Right lobe of liver (tissue), 6 donors: Measurements from ENCODE around the gene WWC1. TPM values are rescaled to one million over a fixed set of nuclear protein-coding genes. Genes with fewer than 3 reads are reported as not detected.
A peak's percentile ranks its signal among the peaks of the same experiment; 100 is the strongest.

Experiments
- ATAC-seq, 4 donors: fragments of 200-7000 bp; cut with Tn5 transposase; one replicate each; pipeline ENCODE4 v1.9.1; 2020; ENCODE audit warnings: mild to moderate bottlenecking in 4 of 4, moderate library complexity in 4 of 4
- DNase-seq, 3 donors: peaks; one replicate each; pipeline ENCODE4 v3.0.0-alpha.2; 2020
- H3K27ac ChIP-seq, 3 donors: fragments of 200-600 bp; one replicate each; pipeline ENCODE4 v1.8.0; 2022
- H3K27me3 ChIP-seq, 2 donors: fragments of 200-600 bp; one replicate each; pipeline ENCODE4 v1.8.0; 2022
- H3K36me3 ChIP-seq, 4 donors: fragments of 200-600 bp; sonication (generic) in 1 of 4; one replicate each; pipeline versions ENCODE4 v1.5.1 to v1.8.0; 2017 to 2022; ENCODE audit warnings: control low read depth in 1 of 4
- H3K4me1 ChIP-seq, 4 donors: fragments of 200-600 bp; sonication (generic) in 1 of 4; one replicate each; pipeline versions ENCODE4 v1.5.1 to v1.8.0; 2017 to 2022; ENCODE audit warnings: control low read depth in 1 of 4
- H3K4me3 ChIP-seq, 3 donors: fragments of 200-600 bp; one replicate each; pipeline ENCODE4 v1.8.0; 2022
- H3K9me3 ChIP-seq, 4 donors: fragments of 200-600 bp; sonication (generic) in 1 of 4; one replicate each; pipeline versions ENCODE4 v1.5.1 to v1.8.0; 2017 to 2022; ENCODE audit warnings: control low read depth in 1 of 4
- POLR2A ChIP-seq: fragments of 450-650 bp; IDR thresholded peaks from one replicate; pipeline ENCODE4 v1.6.1; 2017; ENCODE audit warnings: antibody characterized with exemption, mild to moderate bottlenecking
- WGBS: methylation state at CpG from one replicate; pipeline ENCODE4 v1.1.6; 2018; ENCODE audit warnings: low coverage, low lambda C conversion rate; ENCODE audit not compliant: insufficient coverage; ENCODE audit errors: missing lambda C conversion rate; 5-methylcytosine and 5-hydroxymethylcytosine counted together
- intact Hi-C, 2 donors: fragments of 100-400 bp; cut with DNase I; formaldehyde crosslinking; loops; one replicate each; pipeline versions ENCODE4 v1.11.2 to v1.14.1; 2022
- total RNA-seq, 6 experiments: library from RNA; depleted of rRNA in 2 of 6; stranded (reverse); fragments of >200 nt in 2 of 6; fragmentation: NEBNext Ultra II Directional in 3 of 6; extraction: Animal tissue kit (Norgen Biotek cat#: 25700) in 3 of 6; gene quantifications; one replicate each; pipeline versions ENCODE4 v1.1.0 to v1.2.4, GENCODE V29; 2016 to 2023
- TF ChIP-seq, protein P1 (sequence below), 4 donors: fragments of 200-600 bp in 3 of 4; fragments of 450-650 bp in 1 of 4; IDR thresholded peaks; one replicate each; pipeline versions ENCODE4 v1.5.1 to v1.8.0; 2016 to 2022; ENCODE audit warnings: antibody characterized with exemption in 4 of 4, mild to moderate bottlenecking in 2 of 4
- donor health status: DM: no; HTN: yes; CAD: no.
- donor health status: DM: no; HTN: no; CAD: no.
- donor health status: DM: no; HTN: no; CAD: no.
- donor health status: DM: no; HTN: yes; CAD: no.
- donor health status: DM: no; HTN: yes; CAD: no.

Gene WWC1
- total RNA-seq, 6 experiments from 2014 or later = 9.6 to 74.4 (median 23.5) TPM

DNA sequence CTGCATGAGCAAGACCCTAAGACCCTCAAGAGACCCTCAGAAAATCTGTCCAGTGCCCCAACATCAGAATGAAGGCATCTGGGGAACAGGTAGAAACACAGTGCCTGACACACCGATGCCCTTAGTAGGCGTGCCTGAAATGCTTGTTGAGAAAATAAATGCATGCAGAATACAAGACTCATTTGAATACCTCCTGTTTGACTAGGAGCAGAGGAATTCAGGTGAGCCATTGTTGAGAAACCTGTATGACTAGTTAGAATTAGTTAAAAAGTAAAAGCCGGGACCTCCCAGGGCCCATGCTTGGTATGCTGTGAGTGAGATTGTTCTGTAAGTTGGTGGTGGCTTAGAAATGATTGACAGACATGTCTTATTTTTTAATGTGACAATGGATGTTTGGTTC is 55.0 kb downstream of the WWC1 start:
- Histone ChIP-seq H3K36me3 (no peaks in the 10 kb centered on the region), H3K27ac (no peak overlapping the region), H3K4me1 (peaks cover 0 to 10% (median 0%) of the 10 kb centered on the region in 4 donors), H3K9me3 (no peaks in the 10 kb centered on the region), H3K4me3 (no peak overlapping the region), H3K27me3 (no peaks in the 10 kb centered on the region)
- no CpG with 5 or more reads among the region's 3 CpGs for WGBS
- ATAC-seq = peak in 1 of 4 donors; percentile 42
- no peak for DNase-seq
- intact Hi-C loops = no loop called here
- TF ChIP-seq POLR2A = no peak
- TF ChIP-seq, protein P1, sequence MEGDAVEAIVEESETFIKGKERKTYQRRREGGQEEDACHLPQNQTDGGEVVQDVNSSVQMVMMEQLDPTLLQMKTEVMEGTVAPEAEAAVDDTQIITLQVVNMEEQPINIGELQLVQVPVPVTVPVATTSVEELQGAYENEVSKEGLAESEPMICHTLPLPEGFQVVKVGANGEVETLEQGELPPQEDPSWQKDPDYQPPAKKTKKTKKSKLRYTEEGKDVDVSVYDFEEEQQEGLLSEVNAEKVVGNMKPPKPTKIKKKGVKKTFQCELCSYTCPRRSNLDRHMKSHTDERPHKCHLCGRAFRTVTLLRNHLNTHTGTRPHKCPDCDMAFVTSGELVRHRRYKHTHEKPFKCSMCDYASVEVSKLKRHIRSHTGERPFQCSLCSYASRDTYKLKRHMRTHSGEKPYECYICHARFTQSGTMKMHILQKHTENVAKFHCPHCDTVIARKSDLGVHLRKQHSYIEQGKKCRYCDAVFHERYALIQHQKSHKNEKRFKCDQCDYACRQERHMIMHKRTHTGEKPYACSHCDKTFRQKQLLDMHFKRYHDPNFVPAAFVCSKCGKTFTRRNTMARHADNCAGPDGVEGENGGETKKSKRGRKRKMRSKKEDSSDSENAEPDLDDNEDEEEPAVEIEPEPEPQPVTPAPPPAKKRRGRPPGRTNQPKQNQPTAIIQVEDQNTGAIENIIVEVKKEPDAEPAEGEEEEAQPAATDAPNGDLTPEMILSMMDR (IDR thresholded peaks at IDR 0.05) = no peak

DNA sequence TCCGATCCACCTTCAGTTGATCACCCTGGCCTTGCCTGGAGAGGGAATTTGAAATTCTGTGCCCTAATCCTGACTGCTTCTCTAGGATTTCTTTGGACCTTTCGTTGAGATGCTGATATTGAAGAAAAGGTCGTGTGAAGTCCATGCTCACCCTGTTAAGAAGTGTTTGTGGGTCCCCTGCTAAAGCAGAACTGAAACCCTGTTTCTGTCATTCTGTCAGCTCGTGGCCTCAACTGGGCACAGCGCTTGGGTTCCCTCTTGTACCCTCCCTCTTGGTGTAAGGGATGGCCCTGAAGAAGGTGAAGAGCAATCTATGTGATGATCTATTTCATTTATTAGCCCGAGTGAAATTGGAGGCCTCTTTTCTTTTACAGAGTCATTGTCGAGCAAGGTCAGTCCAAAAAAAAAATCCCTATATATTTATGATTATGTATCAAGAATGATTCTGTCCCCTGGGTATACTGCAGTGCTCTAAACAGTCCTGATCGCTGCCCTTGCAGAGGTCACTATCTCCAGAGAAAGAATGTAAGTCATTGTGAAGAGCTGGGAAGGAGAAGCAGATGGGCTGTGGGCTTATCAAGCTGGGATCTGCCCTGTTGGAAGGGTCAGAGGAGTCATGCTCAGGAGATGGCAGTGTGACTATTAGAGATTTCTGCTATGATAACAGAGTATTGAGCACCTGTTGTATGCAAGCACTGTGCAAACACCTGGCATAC is 56.1 kb downstream of the WWC1 start:
- no peak for TF ChIP-seq POLR2A
- TF ChIP-seq, protein P1 (IDR thresholded peaks at IDR 0.05) = no peak
- H3K4me3 ChIP-seq = no peak overlapping the region
- no peaks in the 10 kb centered on the region for H3K9me3 ChIP-seq
- H3K27me3 ChIP-seq = no peaks in the 10 kb centered on the region
- peaks cover 0 to 11% (median 0%) of the 10 kb centered on the region in 4 donors for H3K4me1 ChIP-seq
- WGBS = 70% methylated on average over 8 of the region's 8 CpGs
- H3K27ac ChIP-seq = no peak overlapping the region
- DNase-seq (no peak), ATAC-seq (no peak)
- intact Hi-C loops = no loop called here
- no peaks in the 10 kb centered on the region for H3K36me3 ChIP-seq

GRCh38 chr5:168348084-168348414 is 56.6 kb downstream of the WWC1 start:
- TF ChIP-seq POLR2A = no peak
- TF ChIP-seq, protein P1 (IDR thresholded peaks at IDR 0.05) = no peak
- DNase-seq (no peak), ATAC-seq (no peak)
- no peak overlapping the region for H3K4me3 ChIP-seq
- peaks cover 0 to 16% (median 2%) of the 10 kb centered on the region in 4 donors for H3K4me1 ChIP-seq
- no peaks in the 10 kb centered on the region for H3K27me3 ChIP-seq
- no peaks in the 10 kb centered on the region for H3K36me3 ChIP-seq
- intact Hi-C loops = no loop called here
- H3K27ac ChIP-seq = no peak overlapping the region
- no peaks in the 10 kb centered on the region for H3K9me3 ChIP-seq
- 79% methylated on average over 3 of the region's 5 CpGs for WGBS

DNA sequence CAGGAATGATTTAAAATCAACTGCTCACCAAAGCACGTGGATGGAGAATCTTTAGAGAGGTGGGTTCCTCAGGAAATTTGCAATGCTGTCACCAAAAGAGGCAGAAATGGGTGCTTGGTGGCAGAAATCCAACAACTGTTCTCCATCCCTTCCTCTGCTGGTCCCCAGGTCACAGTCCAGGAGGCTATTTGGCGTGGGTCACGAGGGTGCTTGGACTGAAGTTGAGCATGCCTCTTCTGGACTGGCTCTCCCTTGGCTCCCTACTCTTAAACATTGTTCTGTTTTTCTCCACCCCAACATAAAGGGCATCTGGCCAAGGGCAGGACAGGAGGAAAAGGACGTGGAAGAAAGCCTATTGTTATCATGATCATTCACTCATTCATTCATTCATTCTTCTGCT is 58.9 kb downstream of the WWC1 start:
- WGBS = 40% methylated on average over 4 of the region's 4 CpGs
- peak in 2 of 4 donors; percentile 45 to 62 for ATAC-seq

More for the DNA sequence above, 58.9 kb downstream of the WWC1 start:
- Histone ChIP-seq H3K9me3 (no peaks in the 10 kb centered on the region), H3K4me1 (peaks cover 0 to 35% (median 11%) of the 10 kb centered on the region in 4 donors), H3K36me3 (no peaks in the 10 kb centered on the region), H3K27me3 (no peaks in the 10 kb centered on the region), H3K4me3 (no peak overlapping the region), H3K27ac (no peak overlapping the region)
- peak in 1 of 3 donors; percentile 63 for DNase-seq
- intact Hi-C loops = no loop called here
- TF ChIP-seq POLR2A = no peak
- TF ChIP-seq, protein P1 (IDR thresholded peaks at IDR 0.05) = no peak
